HCEC 1CT (cell line): ENCODE measurements around the gene D2HGDH.
"Not testable (repeated sequence)": the region's sequence is repeated elsewhere in the genome, so short reads cannot be mapped to it uniquely, and the experiment has no call there.

Experiments used
- DNase-seq: peaks from one replicate; pipeline ENCODE4 v3.0.0-alpha.2; 2017

The D2HGDH gene

DNA sequence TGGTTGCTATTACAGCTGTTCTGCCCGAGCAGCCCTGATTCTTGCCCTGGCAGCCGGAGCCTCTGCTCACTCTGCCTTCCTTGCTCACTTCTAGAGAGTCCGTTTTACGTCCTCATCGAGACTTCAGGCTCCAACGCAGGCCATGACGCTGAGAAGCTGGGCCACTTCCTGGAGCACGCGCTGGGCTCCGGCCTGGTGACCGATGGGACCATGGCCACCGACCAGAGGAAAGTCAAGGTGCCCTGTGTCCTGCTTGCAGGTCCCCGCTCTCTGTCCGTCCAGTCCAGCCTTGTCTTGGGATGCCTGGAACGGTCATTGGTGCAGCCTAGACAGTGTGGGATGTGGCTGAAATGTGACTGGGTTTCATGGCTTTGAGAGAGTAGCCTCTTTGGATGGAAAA, 16.7 kb downstream of the D2HGDH start:
- DNase-seq: no peak

DNA sequence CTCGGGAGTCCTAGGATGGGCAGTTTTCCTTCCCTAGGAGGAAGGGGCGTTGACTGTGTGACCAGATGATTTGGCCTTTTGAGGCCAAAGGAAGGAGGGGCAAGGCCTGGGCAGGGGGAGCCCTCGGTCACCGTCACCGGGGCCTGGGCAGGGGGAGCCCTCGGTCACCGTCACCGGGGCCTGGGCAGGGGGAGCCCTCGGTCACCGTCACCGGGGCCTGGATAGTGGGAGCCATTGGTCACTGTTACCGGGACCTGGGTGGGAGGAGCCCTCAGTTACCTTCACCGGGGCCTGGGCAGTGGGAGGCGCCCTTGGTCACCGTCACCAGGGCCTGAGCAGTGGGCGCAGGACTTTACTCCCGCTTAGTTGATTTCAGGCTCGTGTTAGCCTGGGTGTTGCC, 17.3 kb downstream of the D2HGDH start:
- DNase-seq: no peak

DNA sequence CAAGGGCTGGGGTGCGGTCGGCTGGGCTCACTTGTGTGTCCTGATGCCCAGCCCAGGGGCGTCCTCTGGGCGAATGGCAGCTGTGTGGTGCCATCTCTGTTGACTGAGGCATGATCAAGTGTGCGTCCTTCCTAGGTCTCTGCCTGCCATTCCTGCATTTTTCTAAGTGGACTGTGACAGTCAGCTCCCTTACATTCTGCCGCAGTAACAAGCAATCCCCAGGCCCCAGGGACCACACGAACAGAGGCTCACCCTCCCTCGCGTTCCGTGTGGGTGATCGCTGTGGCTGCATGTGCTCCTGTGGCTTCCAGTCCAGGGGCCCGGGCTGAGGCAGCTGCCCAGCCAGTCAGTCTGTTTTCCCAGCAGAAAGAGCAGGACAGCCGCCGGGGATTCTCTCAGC, 17.8 kb downstream of the D2HGDH start:
- no peak for DNase-seq

DNA sequence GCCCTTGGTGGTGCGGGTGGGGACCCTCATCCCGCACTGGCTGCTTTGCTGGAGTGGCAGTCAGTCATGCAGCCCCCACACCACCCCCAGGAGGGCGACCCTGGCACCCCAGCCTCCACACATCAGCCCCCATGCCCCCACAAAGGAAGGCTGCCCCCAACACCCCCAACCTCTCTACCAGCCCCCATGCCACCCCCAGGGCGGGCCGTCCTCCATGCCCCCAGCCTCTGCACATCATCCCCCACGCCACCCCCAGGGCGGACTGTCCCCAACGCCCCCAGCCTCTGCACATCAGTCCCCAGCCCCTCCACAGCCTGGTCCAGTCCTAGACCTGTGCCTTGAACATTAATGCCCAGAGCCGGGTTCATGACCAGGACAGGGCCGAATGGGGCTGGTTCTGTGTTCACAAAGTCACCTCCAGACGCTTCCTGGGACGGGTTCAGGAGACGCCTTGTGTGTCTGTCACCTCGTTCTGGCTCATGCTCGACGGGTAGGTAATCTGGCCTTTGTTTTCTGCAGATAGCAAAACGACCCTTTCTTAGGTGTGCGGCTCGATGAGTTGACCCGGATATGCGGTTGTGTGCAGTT, 18.4 kb downstream of the D2HGDH start:
- no peak for DNase-seq

DNA sequence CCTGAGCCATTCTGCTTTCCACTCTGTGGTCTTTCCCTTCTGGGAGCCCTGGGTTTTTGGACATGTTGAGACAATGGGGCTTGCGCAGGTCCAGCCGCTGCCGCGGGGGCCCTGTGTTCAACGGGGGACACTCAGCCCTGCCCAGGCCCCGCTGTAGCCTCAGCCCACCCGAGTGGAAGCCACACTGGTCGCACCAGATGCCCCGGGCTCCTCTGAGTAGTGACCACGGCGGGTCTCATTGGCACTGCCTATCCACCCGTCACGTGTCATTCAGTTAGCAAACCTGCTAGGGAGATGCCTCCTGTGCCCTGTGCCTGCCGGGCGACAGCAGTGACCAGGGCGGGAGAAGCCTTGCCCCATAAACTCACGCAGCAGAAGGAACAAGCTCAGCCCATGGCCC, 19.1 kb downstream of the D2HGDH start:
- no peak for DNase-seq

DNA sequence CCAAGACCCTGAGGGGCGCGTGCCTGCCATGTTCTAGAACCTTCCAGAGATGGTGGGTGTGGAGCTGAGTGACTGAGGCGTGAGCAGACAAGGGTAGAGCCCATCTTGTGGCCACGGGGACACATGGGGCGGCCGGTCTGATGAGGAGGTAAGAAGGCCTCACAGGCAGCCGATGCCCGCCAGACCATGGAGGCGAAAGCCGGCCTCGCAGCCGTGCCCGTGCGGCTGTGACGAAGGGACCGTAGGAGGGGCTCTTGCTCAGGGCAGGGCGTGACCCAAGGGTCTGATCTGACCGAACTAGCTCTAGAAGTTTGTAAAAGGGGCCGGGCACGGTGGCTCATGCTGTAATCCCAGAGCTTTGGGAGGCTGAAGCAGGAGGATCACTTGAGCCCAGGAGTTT, 19.6 kb downstream of the D2HGDH start:
- no peak for DNase-seq

DNA sequence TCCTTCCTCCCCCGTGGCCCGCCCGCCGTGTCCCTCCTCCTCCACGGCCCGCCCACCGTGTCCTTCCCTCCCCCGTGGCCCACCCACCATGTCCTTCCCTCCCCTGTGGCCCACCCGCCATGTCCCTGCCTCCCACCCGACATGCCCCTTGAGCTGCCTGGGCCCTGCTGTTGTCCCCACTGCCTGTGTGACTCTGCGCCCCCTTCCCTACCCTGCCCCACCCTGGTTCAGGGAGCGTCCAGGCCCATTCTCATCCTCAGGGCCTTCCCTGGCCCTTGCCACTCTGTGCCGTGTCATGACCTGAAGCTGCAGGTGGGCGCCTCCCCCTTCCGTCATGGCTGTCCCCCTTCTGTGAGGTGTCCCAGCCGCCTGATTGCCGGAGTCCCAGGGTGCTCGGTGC, 20.7 kb downstream of the D2HGDH start:
- no peak for DNase-seq

DNA sequence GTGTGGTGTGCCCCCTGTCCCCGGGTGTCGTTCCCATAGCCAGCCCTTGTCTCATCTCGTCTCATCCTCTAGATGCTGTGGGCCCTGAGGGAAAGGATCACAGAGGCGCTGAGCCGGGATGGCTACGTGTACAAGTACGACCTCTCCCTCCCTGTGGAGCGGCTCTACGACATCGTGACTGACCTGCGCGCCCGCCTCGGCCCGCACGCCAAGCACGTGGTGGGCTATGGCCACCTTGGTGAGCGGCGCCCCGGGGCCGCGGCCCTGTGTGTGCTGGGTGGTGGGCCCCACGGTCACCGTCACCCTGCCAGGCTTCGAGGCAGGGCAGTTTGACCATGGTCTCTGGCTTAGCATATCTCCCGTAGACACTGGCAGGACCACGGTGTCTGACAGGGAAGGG, 21.3 kb downstream of the D2HGDH start:
- no peak for DNase-seq

DNA sequence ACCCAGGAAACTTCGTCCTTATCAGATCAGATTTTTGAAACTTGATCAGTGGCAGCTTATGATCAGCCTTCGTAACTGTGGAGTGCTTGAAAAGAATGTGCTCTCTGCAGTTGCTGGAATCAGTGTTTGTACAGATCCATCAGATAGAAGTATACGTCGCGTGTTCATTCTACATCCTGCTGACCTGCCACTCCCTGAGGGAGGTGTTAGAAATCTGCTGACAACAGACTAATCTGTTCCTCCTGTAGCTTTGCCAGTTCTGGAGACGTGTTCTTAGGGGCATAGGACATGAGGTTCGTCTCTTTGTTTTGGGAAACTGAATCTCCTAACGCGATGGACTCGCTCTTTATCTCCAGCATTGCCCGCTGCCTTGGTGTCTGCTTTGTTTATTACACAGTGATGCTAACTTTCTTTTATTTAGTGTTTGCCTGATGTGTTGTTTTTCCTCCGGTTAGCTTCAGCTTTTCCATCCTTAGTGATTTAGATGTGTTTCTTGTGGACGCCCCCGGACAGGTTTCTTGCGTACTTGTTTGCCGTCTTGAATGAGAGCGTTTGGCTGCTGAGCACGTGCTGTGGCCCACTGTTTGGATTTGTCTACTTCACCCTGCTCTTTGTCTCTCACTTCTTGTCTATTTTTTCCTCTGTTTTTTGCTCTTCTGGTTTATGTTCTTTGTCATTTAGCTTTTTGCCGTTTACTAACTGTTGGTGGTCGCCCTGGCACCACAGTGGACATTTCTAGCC, 24.8 kb downstream of the D2HGDH start:
- DNase-seq: no peak

DNA sequence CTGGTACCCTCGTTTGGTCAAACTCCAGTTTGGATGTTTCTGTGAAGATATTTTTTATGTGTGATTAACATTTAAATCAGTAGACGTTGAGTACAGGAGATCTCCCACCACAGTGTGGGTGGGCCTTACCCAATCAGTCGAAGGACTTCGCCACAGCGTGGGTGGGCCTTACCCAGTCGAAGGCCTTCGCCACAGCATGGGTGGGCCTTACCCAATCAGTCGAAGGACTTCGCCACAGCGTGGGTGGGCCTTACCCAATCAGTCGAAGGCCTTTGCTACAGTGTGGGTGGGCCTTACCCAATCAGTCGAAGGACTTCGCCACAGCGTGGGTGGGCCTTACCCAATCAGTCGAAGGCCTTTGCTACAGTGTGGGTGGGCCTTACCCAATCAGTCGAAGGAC, 25.5 kb downstream of the D2HGDH start:
- not testable (repeated sequence) for DNase-seq

DNA sequence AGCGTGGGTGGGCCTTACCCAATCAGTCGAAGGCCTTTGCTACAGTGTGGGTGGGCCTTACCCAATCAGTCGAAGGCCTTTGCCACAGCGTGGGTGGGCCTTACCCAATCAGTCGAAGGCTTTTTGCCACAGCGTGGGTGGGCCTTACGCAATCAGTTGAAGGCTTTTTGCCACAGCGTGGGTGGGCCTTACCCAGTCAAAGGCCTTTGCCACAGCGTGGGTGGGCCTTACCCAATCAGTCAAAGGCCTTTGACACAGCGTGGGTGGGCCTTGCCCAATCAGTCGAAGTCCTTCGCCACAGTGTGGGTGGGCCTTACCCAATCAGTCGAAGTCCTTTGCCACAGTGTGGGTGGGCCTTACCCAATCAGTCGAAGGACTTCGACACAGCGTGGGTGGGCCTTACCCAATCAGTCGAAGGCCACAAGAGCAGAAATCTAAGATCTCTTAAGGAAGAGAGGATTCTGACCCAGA, 25.9 kb downstream of the D2HGDH start:
- DNase-seq: no peak

DNA sequence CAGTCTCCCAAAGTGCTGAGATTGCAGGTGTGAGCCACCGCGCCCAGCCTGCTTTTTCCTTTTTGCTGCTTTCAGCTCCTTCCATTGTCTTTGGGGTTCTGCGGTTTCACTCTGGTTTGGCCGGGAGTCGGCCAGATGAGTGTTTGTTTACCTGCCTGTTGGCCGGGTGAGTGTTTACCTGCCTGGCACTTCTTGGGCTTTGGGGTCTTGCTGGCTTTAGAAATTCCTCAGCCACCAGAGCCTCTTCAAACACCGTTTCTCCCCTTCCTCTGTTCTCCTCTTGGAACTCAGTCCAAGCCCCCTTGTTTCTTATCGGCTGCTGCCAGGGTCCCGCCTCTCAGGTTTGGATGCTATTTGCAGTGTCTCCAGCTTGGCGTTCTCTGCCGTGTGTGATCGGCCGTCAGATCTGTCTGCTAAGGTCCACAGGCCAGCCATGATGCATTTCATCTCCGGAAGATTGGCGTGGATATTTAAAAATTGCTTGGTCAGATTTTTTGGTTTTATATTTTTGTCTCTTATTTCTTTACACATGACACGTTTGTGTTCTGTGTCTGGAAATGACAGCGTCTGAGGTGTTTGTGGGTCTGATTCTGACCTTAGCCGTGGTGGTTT, 28.0 kb downstream of the D2HGDH start:
- no peak for DNase-seq

DNA sequence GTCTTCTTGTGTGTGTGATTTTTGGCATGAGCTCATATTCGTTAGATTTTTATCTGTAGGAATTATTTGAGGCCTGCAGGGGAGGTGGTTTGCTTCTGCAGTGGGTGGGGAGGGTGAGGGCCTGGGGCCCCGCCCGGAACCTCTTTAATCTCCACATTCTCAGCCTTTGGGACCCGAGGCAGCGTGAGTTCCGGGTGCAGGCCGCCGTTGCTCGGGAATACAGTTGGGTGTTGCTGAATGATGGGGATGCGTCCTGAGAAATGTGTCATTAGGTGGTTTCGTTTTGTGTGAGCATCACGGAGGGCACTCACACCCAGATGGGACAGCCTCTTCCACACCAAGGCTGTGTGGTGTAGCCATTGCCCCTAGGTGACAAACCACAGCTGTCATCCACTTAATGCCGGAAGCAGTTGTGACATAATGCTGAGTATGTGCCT, 28.5 kb downstream of the D2HGDH start:
- DNase-seq: no peak

DNA sequence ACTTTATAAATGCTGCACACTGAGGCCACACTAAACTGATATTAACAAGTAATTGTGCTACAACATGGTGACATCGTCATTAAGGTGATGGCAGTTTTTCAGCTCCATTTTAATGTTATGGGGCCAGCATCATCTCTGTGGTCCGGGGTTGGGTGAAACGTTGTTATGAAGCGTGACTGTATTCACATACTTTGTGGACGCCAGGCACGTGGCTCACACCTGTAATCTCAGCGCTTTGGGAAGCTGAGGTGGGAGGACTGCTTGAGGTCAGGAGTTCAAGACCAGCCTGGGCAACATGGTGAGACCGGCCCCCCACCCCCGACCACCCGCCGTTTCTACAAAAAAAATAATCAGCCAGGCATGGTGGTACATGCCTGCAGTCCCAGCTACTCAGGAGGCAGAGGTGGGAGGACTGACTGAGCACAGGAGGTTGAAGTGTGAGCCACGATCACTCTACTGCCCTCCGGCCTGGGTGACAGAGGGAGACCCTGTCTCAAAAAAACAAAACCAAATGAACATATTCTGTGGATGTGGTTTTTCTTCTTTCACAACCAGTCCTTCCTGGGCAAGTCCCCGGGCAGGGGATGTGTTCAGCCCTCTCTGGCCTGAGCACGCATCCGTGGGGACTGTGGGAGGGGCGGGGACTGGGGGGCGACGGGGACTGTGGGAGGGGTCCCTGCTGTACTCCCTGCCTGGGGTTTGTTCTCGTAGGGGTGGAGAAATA, 29.3 kb downstream of the D2HGDH start:
- no peak for DNase-seq

DNA sequence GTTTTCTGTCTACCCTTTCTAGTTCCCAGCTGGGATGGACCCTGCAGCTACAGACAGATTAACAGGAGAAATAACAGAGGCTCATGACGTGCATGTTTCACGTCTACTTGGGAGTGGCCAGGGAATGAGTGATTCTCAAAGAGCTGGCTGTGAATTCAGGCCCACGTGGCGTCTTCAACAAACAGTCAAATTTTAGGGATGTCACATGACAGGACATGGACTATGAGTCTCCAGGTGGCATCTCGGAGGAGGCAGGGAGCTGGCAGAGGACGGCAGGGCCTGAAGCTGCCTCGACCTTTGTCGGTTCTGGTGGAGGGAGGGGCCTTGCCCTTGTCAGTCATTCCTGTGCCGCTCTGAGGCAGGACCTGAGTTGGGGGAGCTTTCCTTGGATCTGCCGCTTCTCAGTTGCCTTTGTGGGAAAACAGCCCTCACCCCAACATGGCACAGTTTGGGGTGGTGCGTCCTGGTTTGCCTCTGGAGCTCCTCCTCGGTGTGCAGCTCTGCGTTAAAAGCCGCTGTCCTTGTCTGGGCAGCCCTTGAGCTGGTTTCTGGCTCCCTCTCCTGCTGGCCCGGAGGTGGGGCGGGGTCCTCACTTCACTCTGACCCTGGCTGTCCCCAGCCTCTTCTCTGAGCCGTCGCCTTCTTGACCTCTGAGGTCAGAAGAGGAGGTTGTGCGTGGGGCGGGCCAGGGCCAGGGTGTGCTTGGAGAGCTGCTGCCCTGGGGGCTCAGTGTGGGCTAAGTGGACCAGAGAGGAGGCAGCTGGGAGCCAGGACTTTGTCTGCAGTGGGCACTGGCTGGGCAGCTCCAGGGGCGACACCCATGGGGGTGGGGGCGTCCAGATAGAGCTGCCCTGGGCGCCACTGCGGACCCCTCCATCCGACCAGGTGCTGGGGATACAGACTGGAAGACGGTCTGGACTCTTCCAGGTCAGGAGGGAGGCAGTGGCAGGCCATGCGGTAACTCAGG, 30.1 kb downstream of the D2HGDH start:
- DNase-seq: no peak

DNA sequence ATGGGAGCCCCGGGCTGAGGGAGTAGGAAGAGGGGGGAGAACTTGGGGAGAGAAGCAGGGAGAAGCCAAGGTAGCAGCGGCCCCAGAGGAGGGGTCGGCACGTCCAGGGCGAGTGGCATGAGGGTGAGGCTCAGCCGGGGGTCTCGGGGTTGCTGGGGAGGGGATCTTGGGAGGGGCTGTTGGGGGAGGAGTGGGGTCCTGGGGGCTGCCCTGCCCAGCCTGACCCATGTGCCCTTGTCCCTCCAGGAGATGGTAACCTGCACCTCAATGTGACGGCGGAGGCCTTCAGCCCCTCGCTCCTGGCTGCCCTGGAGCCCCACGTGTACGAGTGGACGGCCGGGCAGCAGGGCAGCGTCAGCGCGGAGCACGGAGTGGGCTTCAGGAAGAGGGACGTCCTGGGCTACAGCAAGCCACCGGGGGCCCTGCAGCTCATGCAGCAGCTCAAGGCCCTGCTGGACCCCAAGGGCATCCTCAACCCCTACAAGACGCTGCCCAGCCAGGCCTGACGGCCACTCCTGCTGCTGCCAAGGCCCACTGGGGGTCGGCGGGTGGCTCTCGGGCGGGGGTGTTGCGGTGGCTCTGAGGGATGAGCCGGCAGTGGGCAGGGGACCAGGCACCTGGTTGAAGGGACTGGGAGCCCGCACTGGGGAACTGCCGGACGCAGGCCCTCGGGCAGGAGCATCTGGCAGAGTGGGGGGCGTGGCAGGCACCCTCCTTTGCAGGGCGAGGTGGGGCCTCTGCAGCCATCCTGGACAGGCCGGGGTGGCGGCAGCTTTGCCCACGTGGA, 33.2 kb downstream of the D2HGDH start:
- DNase-seq: no peak

DNA sequence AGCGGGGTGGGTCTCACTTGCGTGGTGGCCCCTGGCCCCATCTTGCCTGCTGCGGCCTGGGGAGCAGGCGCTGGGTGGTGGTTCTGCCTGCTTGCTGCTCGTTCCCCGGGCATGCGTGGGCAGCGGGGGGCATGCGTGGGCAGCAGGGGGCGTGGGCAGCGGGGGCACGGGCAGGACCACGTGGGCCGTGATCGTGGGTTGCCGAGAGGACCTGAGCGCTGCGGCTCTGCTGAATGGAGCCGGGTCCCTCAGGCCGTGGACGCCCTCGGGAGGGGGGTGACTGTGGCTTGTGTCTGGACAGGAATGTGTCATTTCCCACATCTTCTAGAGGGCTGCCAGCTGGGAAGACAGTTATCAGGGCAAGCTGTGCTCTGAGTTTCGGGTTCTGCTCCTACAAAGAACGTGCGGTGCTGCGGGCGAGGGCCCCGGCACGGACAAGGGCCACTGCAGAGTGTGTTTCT, 33.9 kb downstream of the D2HGDH start:
- DNase-seq: no peak

DNA sequence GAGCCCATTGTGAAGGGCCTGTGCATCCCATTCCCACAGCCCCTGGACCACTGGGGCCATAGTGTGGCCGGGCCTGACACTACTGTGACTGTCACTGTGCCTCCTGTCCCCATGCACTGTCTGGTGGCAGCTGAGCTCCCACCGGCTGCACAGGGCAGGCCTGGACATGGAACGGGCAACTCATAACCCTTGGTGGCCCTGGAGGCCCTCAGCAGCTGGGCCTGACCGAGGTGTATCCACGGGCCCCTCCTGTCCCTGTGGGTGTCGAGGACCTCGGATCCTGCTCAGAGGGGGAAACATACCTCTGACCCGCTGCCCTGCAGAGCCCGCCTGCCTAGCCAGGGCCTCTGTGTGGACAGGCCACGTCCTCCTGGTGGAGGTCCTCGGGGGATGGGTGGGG, 34.4 kb downstream of the D2HGDH start:
- no peak for DNase-seq

DNA sequence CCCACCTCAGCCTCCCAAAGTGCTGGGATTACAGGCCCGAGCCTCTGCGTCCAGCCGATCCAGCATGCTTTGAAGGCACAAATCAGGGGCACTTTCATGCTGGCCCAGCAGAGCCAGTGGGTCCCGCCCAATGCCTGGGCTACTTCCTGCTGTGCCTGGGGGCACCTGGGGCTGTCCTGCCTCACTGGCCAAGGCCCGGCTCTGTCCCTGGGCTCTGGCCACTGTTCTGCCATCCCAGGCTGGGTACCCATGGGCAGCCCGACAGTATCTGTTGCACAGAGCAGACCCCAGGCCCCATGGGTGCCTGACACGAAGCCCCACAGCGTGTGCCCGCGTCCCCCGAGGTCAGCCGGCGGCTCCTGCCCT, 35.4 kb downstream of the D2HGDH start:
- DNase-seq: no peak

DNA sequence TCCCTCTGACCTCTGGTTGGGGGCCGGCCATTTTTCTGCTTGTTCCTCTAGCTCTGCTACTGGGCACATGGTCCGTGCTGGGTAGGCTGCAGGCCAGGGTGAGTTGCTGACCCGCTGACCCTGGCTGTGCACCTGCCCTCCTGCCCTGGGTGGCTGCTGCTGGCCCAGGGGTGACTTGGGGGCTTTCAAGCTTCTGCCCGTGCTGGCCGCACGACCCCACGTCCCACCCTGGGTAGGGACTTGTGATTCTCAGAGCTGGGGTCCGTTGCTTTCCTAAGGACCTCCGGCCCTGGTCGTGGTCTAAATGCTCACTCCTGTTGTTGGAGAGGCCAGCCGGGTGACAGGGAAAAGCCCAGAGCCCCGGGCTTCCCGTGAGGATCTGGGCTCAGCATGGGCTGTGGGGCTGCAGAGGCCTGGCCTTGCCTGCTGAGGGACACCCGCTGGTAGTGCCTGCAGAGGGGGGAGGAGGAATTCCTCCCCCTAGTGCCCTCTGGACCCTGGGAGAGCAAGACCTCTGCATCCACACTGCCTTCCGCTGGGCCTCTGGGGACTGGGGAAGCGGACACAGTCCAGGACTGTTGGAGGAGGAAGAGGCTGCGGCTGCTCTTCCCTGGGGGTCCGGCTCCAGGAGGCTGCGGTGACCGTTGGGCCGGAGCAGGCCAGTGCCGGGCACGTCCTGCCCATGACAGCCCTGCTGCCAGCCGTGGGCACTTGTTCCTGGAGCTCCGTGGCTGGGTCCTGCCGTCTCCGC, 35.9 kb downstream of the D2HGDH start:
- DNase-seq: no peak

DNA sequence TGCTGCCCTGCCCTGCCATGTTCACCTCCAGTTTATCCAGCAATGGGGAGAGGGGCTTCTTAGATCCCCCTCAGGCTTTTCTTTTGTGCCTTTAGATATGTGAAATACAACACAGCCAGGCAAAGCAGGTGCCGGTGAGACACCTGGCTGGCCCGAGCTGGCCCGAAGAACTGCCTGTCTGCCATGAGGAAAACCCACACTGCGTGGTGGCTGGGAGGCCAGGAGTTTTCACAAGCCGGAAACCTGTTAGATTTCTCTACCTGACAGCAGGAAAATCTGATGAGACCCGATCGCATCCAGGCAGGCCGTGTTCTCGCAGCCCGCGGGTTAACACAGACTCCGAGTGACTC, 36.5 kb downstream of the D2HGDH start:
- DNase-seq: no peak
